Measurements from ENCODE around the gene TIMM17A. TPM values are rescaled to one million over a fixed set of nuclear protein-coding genes. Genes with fewer than 3 reads are reported as not detected.

The TIMM17A gene
- total RNA-seq, 1 experiment from 2014 or later = 112 TPM

DNA sequence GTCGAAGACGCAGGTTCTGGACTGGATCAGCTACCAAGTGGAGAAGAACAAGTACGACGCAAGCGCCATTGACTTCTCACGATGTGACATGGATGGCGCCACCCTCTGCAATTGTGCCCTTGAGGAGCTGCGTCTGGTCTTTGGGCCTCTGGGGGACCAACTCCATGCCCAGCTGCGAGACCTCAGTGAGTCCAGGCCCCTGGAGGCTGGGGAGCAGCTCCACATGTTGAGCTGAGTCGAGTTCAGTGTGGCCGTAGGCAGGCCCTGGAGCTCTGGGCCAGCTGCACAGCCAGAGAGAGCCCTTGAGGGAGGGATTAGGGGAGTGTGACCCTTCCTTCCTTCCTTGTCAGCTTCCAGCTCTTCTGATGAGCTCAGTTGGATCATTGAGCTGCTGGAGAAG lies 56.7 kb downstream of the TIMM17A start:
- ChIA-PET POLR2A (ENCODE audit: low non-redundant PET) (no interaction called here), CTCF (interaction anchor here (0.5 to 0.6 kb wide), 2 partner anchors 12 to 108 kb away, joined by 3 to 4 read pairs; no protein-coding TSS in a partner anchor)
- TF ChIP-seq, protein P1, sequence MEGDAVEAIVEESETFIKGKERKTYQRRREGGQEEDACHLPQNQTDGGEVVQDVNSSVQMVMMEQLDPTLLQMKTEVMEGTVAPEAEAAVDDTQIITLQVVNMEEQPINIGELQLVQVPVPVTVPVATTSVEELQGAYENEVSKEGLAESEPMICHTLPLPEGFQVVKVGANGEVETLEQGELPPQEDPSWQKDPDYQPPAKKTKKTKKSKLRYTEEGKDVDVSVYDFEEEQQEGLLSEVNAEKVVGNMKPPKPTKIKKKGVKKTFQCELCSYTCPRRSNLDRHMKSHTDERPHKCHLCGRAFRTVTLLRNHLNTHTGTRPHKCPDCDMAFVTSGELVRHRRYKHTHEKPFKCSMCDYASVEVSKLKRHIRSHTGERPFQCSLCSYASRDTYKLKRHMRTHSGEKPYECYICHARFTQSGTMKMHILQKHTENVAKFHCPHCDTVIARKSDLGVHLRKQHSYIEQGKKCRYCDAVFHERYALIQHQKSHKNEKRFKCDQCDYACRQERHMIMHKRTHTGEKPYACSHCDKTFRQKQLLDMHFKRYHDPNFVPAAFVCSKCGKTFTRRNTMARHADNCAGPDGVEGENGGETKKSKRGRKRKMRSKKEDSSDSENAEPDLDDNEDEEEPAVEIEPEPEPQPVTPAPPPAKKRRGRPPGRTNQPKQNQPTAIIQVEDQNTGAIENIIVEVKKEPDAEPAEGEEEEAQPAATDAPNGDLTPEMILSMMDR (conservative IDR thresholded peaks at IDR 0.05; ENCODE audit: low read depth, low read length) = no peak
- TF ChIP-seq EZH2 (IDR thresholded peaks at IDR 0.05; ENCODE audit: borderline replicate concordance, low read depth, low read length, poor library complexity, severe bottlenecking) = no peak
- H3K27me3 ChIP-seq (replicated peaks; ENCODE audit: insufficient read depth, low read depth, low read length, poor library complexity) = no peaks in the 10 kb centered on the region
- no peaks in the 10 kb centered on the region for H3K4me1 ChIP-seq (ENCODE audit: insufficient read depth, low read length, poor library complexity, severe bottlenecking)
- DNase-seq (ENCODE audit: low spot score) = no peak
- no TSS peak for BruUV-seq (replicated peaks)
- intact Hi-C loops (cut with micrococcal nuclease; ENCODE audit: unreplicated experiment) = no loop called here
- no peaks in the 10 kb centered on the region for H3K36me3 ChIP-seq (ENCODE audit: insufficient read depth, low read length, poor library complexity, severe bottlenecking)
- no peak overlapping the region for H3K27ac ChIP-seq (ENCODE audit: low read depth, low read length, poor library complexity, severe bottlenecking)
- H3K9me3 ChIP-seq (ENCODE audit: low read depth, low read length, poor library complexity, severe bottlenecking) = no peaks in the 10 kb centered on the region
- no peak overlapping the region for H3K4me3 ChIP-seq (ENCODE audit: low read depth, low read length, poor library complexity, severe bottlenecking)

DNA sequence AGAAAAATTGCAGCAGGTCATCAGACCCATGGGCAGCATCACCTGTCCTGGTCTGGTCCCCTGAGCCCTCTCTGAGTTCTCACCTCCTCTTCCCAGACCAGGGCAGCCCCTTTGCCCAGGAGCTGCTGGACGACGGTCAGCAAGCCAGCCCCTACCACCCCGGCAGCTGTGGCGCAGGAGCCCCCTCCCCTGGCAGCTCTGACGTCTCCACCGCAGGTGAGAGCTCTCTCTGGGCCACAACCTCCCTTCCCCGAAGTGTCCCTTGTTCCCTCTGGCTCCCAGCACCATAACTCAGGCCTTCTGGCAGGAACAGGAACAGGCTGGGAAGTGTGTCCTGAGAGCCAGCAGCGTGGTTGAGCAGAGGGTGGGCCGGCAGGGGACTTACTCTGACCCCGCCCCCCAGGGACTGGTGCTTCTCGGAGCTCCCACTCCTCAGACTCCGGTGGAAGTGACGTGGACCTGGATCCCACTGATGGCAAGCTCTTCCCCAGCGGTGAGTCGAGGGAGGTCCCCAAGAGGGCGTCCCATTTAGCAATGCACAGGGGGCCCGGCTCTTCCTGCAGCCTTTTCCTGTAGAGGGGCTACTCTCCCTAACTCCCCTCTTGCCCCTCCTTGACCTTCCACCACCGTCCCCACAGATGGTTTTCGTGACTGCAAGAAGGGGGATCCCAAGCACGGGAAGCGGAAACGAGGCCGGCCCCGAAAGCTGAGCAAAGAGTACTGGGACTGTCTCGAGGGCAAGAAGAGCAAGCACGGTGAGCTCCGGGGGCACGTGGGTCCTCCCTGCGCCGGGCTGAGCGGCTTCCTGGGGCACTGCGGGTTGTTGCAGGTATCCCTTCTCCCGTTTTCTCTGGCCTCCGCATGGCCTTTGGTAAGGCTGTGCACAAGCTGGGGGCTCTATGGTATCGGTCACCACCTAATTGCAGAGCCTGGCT lies 57.5 kb downstream of the TIMM17A start:
- no peaks in the 10 kb centered on the region for H3K36me3 ChIP-seq (ENCODE audit: insufficient read depth, low read length, poor library complexity, severe bottlenecking)
- H3K4me1 ChIP-seq (ENCODE audit: insufficient read depth, low read length, poor library complexity, severe bottlenecking) = no peaks in the 10 kb centered on the region
- ChIA-PET POLR2A (ENCODE audit: low non-redundant PET) (no interaction called here), CTCF (interaction anchor here (0.6 kb wide), 1 partner anchor 13 kb away, joined by 4 read pairs; no protein-coding TSS in a partner anchor)
- no peak for DNase-seq (ENCODE audit: low spot score)
- no peaks in the 10 kb centered on the region for H3K9me3 ChIP-seq (ENCODE audit: low read depth, low read length, poor library complexity, severe bottlenecking)
- intact Hi-C loops (cut with micrococcal nuclease; ENCODE audit: unreplicated experiment) = no loop called here
- BruUV-seq (replicated peaks) = no TSS peak
- H3K4me3 ChIP-seq (ENCODE audit: low read depth, low read length, poor library complexity, severe bottlenecking) = no peak overlapping the region
- no peak for TF ChIP-seq EZH2 (IDR thresholded peaks at IDR 0.05; ENCODE audit: borderline replicate concordance, low read depth, low read length, poor library complexity, severe bottlenecking)
- TF ChIP-seq, protein P1 (conservative IDR thresholded peaks at IDR 0.05; ENCODE audit: low read depth, low read length) = no peak
- no peak overlapping the region for H3K27ac ChIP-seq (ENCODE audit: low read depth, low read length, poor library complexity, severe bottlenecking)
- no peaks in the 10 kb centered on the region for H3K27me3 ChIP-seq (replicated peaks; ENCODE audit: insufficient read depth, low read depth, low read length, poor library complexity)

DNA sequence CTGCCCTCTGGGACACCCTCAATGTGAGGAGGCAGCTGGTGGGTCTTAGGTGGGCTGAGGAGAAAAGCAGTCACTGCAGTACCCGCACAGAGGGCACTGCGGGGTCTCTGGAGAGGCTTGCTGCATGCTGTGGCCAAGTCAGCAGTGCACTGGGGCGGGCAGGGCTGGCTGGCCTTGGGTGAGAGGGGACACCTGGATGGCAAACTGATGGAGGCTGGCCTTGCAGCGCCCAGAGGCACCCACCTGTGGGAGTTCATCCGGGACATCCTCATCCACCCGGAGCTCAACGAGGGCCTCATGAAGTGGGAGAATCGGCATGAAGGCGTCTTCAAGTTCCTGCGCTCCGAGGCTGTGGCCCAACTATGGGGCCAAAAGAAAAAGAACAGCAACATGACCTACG lies 58.3 kb downstream of the TIMM17A start:
- no peak for TF ChIP-seq EZH2 (IDR thresholded peaks at IDR 0.05; ENCODE audit: borderline replicate concordance, low read depth, low read length, poor library complexity, severe bottlenecking)
- TF ChIP-seq, protein P1 (conservative IDR thresholded peaks at IDR 0.05; ENCODE audit: low read depth, low read length) = no peak
- Histone ChIP-seq H3K27ac (ENCODE audit: low read depth, low read length, poor library complexity, severe bottlenecking) (no peak overlapping the region), H3K36me3 (ENCODE audit: insufficient read depth, low read length, poor library complexity, severe bottlenecking) (no peaks in the 10 kb centered on the region), H3K9me3 (ENCODE audit: low read depth, low read length, poor library complexity, severe bottlenecking) (no peaks in the 10 kb centered on the region), H3K4me3 (ENCODE audit: low read depth, low read length, poor library complexity, severe bottlenecking) (no peak overlapping the region), H3K27me3 (replicated peaks; ENCODE audit: insufficient read depth, low read depth, low read length, poor library complexity) (no peaks in the 10 kb centered on the region), H3K4me1 (ENCODE audit: insufficient read depth, low read length, poor library complexity, severe bottlenecking) (no peaks in the 10 kb centered on the region)
- intact Hi-C loops (cut with micrococcal nuclease; ENCODE audit: unreplicated experiment) = no loop called here
- BruUV-seq (replicated peaks) = no TSS peak
- CTCF ChIA-PET = no interaction called here
- DNase-seq (ENCODE audit: low spot score) = no peak
- POLR2A ChIA-PET (ENCODE audit: low non-redundant PET) = no interaction called here
